ENCODE results near the gene ARHGAP45.

The ARHGAP45 gene

DNA sequence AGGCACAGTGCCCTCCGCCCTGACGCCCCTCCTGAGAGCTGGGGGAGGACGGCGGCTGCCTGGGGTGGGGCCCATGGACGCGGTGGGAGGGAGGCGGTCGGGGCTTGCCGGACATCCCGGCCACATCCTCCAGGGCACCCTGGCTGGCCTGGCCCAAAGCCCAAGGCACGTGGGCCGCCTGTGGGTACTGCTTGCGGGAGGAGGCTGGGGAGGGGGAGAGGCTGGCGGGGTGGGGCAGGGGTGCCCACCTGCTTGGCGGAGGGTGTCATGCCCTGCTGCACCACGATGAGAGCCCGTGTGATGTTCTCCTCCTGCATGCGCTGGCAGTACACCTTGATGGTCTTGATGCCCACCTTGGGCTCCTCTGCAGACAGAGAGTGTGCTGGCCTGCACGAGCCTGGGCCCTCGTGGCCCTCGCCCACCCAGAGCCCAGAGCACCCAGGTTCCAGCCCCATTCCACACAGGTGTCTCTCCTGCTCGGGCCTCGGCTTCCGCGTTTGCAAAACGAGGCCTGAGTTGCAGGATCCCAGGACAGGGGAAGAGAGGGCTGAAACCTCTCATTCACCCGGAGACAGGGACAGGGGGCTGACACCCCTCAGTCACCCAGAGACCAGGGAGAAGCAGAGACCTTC, 24.7 kb downstream of the ARHGAP45 start:
- H3K27me3 ChIP-seq (ENCODE audit: low read depth, low read length), result no peaks in the 10 kb centered on the region
- no peak overlapping the region for H3K27ac ChIP-seq (ENCODE audit: low read length)
- H3K79me2 ChIP-seq (ENCODE audit: low read length), result peaks cover 35% of the 10 kb centered on the region
- no peak overlapping the region for H3K9ac ChIP-seq (ENCODE audit: low read length)
- no peak overlapping the region for H2AFZ ChIP-seq (ENCODE audit: low read depth, low read length)
- no peak for TF ChIP-seq EZH2phosphoT487 (IDR thresholded peaks at IDR 0.05; ENCODE audit: low read depth)
- TF ChIP-seq CTCF (IDR thresholded peaks at IDR 0.05; ENCODE audit: low read depth, low read length), result no peak
- peaks cover 48% of the 10 kb centered on the region for H3K4me1 ChIP-seq (ENCODE audit: low read length)
- H3K9me3 ChIP-seq (ENCODE audit: insufficient read depth, low read length), result no peaks in the 10 kb centered on the region
- no peak overlapping the region for H3K4me3 ChIP-seq (ENCODE audit: low read length)
- H3K4me2 ChIP-seq (ENCODE audit: low read length), result no peak overlapping the region
- H4K20me1 ChIP-seq (ENCODE audit: insufficient read depth, low read length), result peaks cover 29% of the 10 kb centered on the region
- H3K36me3 ChIP-seq (replicated peaks; ENCODE audit: low read depth, low read length), result peaks cover 51% of the 10 kb centered on the region

DNA sequence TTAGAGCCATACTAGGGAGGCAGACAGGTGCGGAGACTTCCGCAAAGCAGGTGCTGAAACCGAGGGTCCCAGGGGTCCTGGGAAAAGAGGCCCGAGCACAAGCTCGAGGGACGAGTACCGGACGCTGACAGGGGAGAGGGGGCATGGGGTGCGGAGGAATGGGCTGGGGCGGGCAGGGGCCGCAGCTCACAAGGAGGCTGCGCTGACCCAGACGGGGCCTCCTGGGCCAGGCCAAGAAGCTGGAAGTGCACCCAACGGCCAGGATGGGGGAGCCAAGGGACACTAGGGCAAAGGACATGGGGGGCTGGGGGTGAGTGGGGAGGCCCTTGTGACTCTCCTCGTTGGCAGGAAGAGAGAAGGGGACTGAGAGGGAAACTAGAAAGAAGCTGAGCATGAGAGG, 26.4 kb downstream of the ARHGAP45 start:
- peaks cover 21% of the 10 kb centered on the region for H4K20me1 ChIP-seq (ENCODE audit: insufficient read depth, low read length)
- H3K36me3 ChIP-seq (replicated peaks; ENCODE audit: low read depth, low read length), result peaks cover 37% of the 10 kb centered on the region

DNA sequence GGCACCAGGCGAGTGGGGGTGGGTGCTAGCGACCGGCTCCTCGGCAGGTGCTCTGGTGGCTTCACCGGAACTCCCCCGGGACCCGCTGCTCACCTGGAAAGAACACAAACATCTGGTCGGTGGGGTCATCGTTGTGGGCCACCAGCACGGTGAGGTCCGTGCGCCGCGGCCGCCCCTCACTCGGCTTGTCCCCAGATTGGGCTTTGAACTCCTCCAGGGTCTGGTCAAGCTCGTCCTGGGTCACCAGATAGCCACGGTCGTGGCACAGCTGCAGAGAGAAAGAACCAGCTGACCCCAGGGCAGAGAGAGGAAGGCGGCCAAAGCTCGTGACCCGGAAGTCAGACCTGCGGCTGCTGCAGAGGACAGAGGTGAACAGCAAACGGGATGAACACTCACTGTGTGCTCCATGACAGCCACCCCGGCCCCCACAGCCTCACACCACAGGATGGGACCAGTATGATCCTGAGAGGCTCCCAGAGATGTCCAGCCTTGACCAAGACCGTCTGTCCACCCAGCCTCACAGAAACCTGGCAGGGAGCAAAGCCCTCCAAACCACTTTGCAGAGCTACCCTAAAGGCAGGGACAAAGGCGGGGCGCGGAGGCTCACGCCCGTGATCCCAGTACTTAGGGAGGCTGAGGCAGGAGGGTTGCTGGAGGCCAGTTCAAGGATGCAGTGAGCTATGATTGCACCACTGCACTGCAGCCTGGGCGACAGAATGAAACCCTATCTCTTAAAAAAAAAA, 27.0 kb downstream of the ARHGAP45 start:
- Histone ChIP-seq H3K4me1 (ENCODE audit: low read length) (peaks cover 26% of the 10 kb centered on the region), H4K20me1 (ENCODE audit: insufficient read depth, low read length) (peaks cover 21% of the 10 kb centered on the region), H3K9ac (ENCODE audit: low read length) (peak overlapping the region; percentile 85), H3K27ac (ENCODE audit: low read length) (peak overlapping the region; percentile 41), H3K36me3 (replicated peaks; ENCODE audit: low read depth, low read length) (peaks cover 33% of the 10 kb centered on the region), H3K27me3 (ENCODE audit: low read depth, low read length) (no peaks in the 10 kb centered on the region), H3K79me2 (ENCODE audit: low read length) (peaks cover 35% of the 10 kb centered on the region), H2AFZ (ENCODE audit: low read depth, low read length) (no peak overlapping the region), H3K4me3 (ENCODE audit: low read length) (peak overlapping the region; percentile 92), H3K9me3 (ENCODE audit: insufficient read depth, low read length) (no peaks in the 10 kb centered on the region), H3K4me2 (ENCODE audit: low read length) (peak overlapping the region; percentile 91)
- TF ChIP-seq EZH2phosphoT487 (IDR thresholded peaks at IDR 0.05; ENCODE audit: low read depth) (no peak), CTCF (IDR thresholded peaks at IDR 0.05; ENCODE audit: low read depth, low read length) (no peak)

More for the DNA sequence above, 26.4 kb downstream of the ARHGAP45 start:
- TF ChIP-seq EZH2phosphoT487 (IDR thresholded peaks at IDR 0.05; ENCODE audit: low read depth), result no peak
- no peak for TF ChIP-seq CTCF (IDR thresholded peaks at IDR 0.05; ENCODE audit: low read depth, low read length)
- H3K9ac ChIP-seq (ENCODE audit: low read length), result peak overlapping the region; percentile 85
- H3K27ac ChIP-seq (ENCODE audit: low read length), result no peak overlapping the region; the same call in 1 of the 2 replicates
- peak overlapping the region; percentile 92 for H3K4me3 ChIP-seq (ENCODE audit: low read length)
- no peaks in the 10 kb centered on the region for H3K27me3 ChIP-seq (ENCODE audit: low read depth, low read length)
- H3K4me1 ChIP-seq (ENCODE audit: low read length), result peaks cover 33% of the 10 kb centered on the region
- peak overlapping the region; percentile 91 for H3K4me2 ChIP-seq (ENCODE audit: low read length)
- H2AFZ ChIP-seq (ENCODE audit: low read depth, low read length), result no peak overlapping the region
- H3K79me2 ChIP-seq (ENCODE audit: low read length), result peaks cover 35% of the 10 kb centered on the region
- H3K9me3 ChIP-seq (ENCODE audit: insufficient read depth, low read length), result no peaks in the 10 kb centered on the region

- H3K27me3 ChIP-seq (ENCODE audit: low read depth, low read length), result no peaks in the 10 kb centered on the region
These were observed 27.6 kb downstream of the ARHGAP45 start for GRCh38 chr19:1094655-1094977.

More at GRCh38 chr19:1094655-1094977, 27.6 kb downstream of the ARHGAP45 start:
- Histone ChIP-seq H2AFZ (ENCODE audit: low read depth, low read length) (no peak overlapping the region), H3K79me2 (ENCODE audit: low read length) (peaks cover 32% of the 10 kb centered on the region), H3K36me3 (replicated peaks; ENCODE audit: low read depth, low read length) (peaks cover 26% of the 10 kb centered on the region), H3K9ac (ENCODE audit: low read length) (peak overlapping the region; percentile 85), H3K4me2 (ENCODE audit: low read length) (peak overlapping the region; percentile 91), H3K27ac (ENCODE audit: low read length) (peak overlapping the region; percentile 41), H3K9me3 (ENCODE audit: insufficient read depth, low read length) (no peaks in the 10 kb centered on the region), H4K20me1 (ENCODE audit: insufficient read depth, low read length) (peaks cover 21% of the 10 kb centered on the region), H3K4me3 (ENCODE audit: low read length) (peak overlapping the region; percentile 92), H3K4me1 (ENCODE audit: low read length) (peaks cover 21% of the 10 kb centered on the region)
- TF ChIP-seq EZH2phosphoT487 (IDR thresholded peaks at IDR 0.05; ENCODE audit: low read depth), result no peak
- no peak for TF ChIP-seq CTCF (IDR thresholded peaks at IDR 0.05; ENCODE audit: low read depth, low read length)
